Loucy (cell line): ENCODE measurements around the gene FUBP1.

Source experiments
- CTCF ChIP-seq: fragments of 200-600 bp; sonication (generic); conservative IDR thresholded peaks from 2 replicates; pipeline ENCODE4 v1.5.1; 2014; ENCODE audit warnings: mild to moderate bottlenecking, antibody characterized with exemption, low read length
- EZH2phosphoT487 ChIP-seq: fragments of 200-600 bp; IDR thresholded peaks from 2 replicates; pipeline ENCODE4 v1.6.1; 2018; ENCODE audit warnings: antibody characterized with exemption, mild to moderate bottlenecking, moderate library complexity, borderline replicate concordance

DNA sequence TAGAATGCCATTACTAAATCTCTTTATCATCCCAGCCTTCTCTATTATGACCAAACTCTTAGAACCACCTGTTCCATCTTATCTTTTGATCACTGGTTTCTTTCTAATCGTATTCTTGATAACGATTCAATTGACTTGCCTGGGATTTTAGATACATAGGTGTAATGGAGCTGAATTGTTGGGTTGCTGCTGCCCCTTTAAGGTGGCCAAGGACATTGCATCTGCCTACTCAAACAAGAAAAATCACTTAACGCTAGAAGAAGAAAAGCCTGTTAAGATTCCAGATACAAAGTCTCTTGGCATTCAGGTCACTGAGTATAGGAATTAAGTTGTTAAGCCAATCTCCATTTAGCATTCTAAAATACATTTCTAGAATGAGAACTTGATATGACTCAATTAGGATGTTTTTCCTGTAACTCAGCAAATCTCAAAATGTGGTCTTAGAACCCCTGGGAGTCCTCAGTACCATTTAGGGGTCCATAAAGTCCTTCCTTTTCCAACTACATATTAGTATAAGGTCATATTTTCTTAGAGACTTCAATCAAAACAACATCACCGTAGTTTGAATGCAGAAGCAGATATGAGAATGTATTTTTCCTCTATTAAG, 78.1 kb downstream of the FUBP1 start:
- TF ChIP-seq CTCF (peak; percentile 83), EZH2phosphoT487 (no peak)
